Raji (cell line): Measurements from ENCODE around the gene BMP7.
A peak's percentile ranks its signal among the peaks of the same experiment; 100 is the strongest.

ENCODE experiments used
- POLR2A ChIP-seq: IDR thresholded peaks from 2 replicates; pipeline ENCODE4 v1.6.1; 2011; ENCODE audit warnings: low read depth, low read length, control low read depth; ENCODE audit not compliant: insufficient read depth

The BMP7 gene

GRCh38 chr20:57275334-57275733 lies 8.9 kb upstream of the BMP7 start:
- TF ChIP-seq POLR2A: no peak

GRCh38 chr20:57274846-57275245 lies 8.4 kb upstream of the BMP7 start:
- no peak for TF ChIP-seq POLR2A

GRCh38 chr20:57274299-57274698 lies 7.9 kb upstream of the BMP7 start:
- TF ChIP-seq POLR2A: no peak

GRCh38 chr20:57272883-57273535 lies 6.6 kb upstream of the BMP7 start:
- TF ChIP-seq POLR2A: peak; percentile 39

- no peak for TF ChIP-seq POLR2A
These were observed 4.0 kb upstream of the BMP7 start for GRCh38 chr20:57270204-57270984.

GRCh38 chr20:57269148-57269984 lies 2.9 kb upstream of the BMP7 start:
- TF ChIP-seq POLR2A: no peak

GRCh38 chr20:57268399-57269076 lies 2.1 kb upstream of the BMP7 start:
- TF ChIP-seq POLR2A: no peak

GRCh38 chr20:57267158-57267821 lies 849 bp upstream of the BMP7 start:
- TF ChIP-seq POLR2A: no peak

GRCh38 chr20:57265997-57266290 lies 497 bp downstream of the BMP7 start:
- no peak for TF ChIP-seq POLR2A

GRCh38 chr20:57265336-57265996 lies 975 bp downstream of the BMP7 start:
- no peak; the same call in 1 of the 2 replicates for TF ChIP-seq POLR2A

GRCh38 chr20:57264908-57265335 lies 1.5 kb downstream of the BMP7 start:
- TF ChIP-seq POLR2A: 0 out of 2 replicates have a peak, but pooled peaks have one; percentile 5

- TF ChIP-seq POLR2A: no peak
These were observed 2.3 kb downstream of the BMP7 start for GRCh38 chr20:57263801-57264792.

- TF ChIP-seq POLR2A: no peak
These were observed 3.4 kb downstream of the BMP7 start for GRCh38 chr20:57262784-57263609.

GRCh38 chr20:57262301-57262700 lies 4.1 kb downstream of the BMP7 start:
- TF ChIP-seq POLR2A: no peak
